ENCODE measurements around the gene MSI1. TPM values are rescaled to one million over a fixed set of nuclear protein-coding genes. Genes with fewer than 3 reads are reported as not detected.
A peak's percentile ranks its signal among the peaks of the same experiment; 100 is the strongest.

Gene MSI1
- total and polyA plus RNA-seq, 2 of the 13 experiments (the other 11 are each of a cell fraction or from before 2014, with no cell fraction given) = 0.09 to 0.46 TPM

GRCh38 chr12:120317224-120318105 is 51.5 kb downstream of the MSI1 start (continued):
- peak; percentile 65 for TF ChIP-seq SPEN (CRISPR knock-in tag; IDR thresholded peaks at IDR 0.05; ENCODE audit: low read depth)
- peak; percentile 69 for TF ChIP-seq TBL1XR1 (IDR thresholded peaks at IDR 0.05; ENCODE audit: borderline replicate concordance, low read length, partially characterized antibody)
- TF ChIP-seq, protein P1, sequence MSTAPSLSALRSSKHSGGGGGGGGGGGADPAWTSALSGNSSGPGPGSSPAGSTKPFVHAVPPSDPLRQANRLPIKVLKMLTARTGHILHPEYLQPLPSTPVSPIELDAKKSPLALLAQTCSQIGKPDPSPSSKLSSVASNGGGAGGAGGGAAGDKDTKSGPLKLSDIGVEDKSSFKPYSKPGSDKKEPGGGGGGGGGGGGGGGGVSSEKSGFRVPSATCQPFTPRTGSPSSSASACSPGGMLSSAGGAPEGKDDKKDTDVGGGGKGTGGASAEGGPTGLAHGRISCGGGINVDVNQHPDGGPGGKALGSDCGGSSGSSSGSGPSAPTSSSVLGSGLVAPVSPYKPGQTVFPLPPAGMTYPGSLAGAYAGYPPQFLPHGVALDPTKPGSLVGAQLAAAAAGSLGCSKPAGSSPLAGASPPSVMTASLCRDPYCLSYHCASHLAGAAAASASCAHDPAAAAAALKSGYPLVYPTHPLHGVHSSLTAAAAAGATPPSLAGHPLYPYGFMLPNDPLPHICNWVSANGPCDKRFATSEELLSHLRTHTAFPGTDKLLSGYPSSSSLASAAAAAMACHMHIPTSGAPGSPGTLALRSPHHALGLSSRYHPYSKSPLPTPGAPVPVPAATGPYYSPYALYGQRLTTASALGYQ (CRISPR knock-in tag; IDR thresholded peaks at IDR 0.05) = 0 out of 2 replicates have a peak, but pooled peaks have one; percentile 47
- peak; percentile 81 for TF ChIP-seq CTCF (CRISPR knock-in tag; IDR thresholded peaks at IDR 0.05)
- TF ChIP-seq BRCA1 (CRISPR knock-in tag; IDR thresholded peaks at IDR 0.05) = peak; percentile 38; the same call in 1 of the 2 replicates
- TF ChIP-seq TBP (CRISPR knock-in tag; IDR thresholded peaks at IDR 0.05) = no peak
- TF ChIP-seq ASH2L (IDR thresholded peaks at IDR 0.05; ENCODE audit: insufficient read length, low read depth, low read length) = peak; percentile 15
- no peak for TF ChIP-seq ZNF136 (CRISPR knock-in tag; IDR thresholded peaks at IDR 0.05; ENCODE audit: low read depth)
- peak; percentile 34; the same call in 1 of the 2 replicates for TF ChIP-seq ZNF232 (CRISPR knock-in tag; IDR thresholded peaks at IDR 0.05; ENCODE audit: borderline replicate concordance)
- peak; percentile 64; the same call in 1 of the 2 replicates for TF ChIP-seq ZFP36L1 (CRISPR knock-in tag; IDR thresholded peaks at IDR 0.05)
- 0 out of 2 replicates have a peak, but pooled peaks have one; percentile 31 for TF ChIP-seq ZFP41 (CRISPR knock-in tag; IDR thresholded peaks at IDR 0.05; ENCODE audit: borderline replicate concordance)
- TF ChIP-seq, protein P2, sequence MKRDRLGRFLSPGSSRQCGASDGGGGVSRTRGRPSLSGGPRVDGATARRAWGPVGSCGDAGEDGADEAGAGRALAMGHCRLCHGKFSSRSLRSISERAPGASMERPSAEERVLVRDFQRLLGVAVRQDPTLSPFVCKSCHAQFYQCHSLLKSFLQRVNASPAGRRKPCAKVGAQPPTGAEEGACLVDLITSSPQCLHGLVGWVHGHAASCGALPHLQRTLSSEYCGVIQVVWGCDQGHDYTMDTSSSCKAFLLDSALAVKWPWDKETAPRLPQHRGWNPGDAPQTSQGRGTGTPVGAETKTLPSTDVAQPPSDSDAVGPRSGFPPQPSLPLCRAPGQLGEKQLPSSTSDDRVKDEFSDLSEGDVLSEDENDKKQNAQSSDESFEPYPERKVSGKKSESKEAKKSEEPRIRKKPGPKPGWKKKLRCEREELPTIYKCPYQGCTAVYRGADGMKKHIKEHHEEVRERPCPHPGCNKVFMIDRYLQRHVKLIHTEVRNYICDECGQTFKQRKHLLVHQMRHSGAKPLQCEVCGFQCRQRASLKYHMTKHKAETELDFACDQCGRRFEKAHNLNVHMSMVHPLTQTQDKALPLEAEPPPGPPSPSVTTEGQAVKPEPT (CRISPR knock-in tag; IDR thresholded peaks at IDR 0.05; ENCODE audit: low read depth) = no peak
- TF ChIP-seq, protein P3, sequence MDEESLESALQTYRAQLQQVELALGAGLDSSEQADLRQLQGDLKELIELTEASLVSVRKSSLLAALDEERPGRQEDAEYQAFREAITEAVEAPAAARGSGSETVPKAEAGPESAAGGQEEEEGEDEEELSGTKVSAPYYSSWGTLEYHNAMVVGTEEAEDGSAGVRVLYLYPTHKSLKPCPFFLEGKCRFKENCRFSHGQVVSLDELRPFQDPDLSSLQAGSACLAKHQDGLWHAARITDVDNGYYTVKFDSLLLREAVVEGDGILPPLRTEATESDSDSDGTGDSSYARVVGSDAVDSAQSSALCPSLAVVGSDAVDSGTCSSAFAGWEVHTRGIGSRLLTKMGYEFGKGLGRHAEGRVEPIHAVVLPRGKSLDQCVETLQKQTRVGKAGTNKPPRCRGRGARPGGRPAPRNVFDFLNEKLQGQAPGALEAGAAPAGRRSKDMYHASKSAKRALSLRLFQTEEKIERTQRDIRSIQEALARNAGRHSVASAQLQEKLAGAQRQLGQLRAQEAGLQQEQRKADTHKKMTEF (CRISPR knock-in tag; IDR thresholded peaks at IDR 0.05) = peak; percentile 35; the same call in 1 of the 2 replicates
- no peak; the same call in 1 of the 2 replicates for TF ChIP-seq GATAD2A (CRISPR knock-in tag; IDR thresholded peaks at IDR 0.05)
- TF ChIP-seq ZNF800 (CRISPR knock-in tag; IDR thresholded peaks at IDR 0.05) = 0 out of 2 replicates have a peak, but pooled peaks have one; percentile 63
